Measurements from ENCODE around the gene KCNQ2.

Gene KCNQ2

GRCh38 chr20:63371291-63371865 lies 101.1 kb downstream of the KCNQ2 start:
- Histone ChIP-seq H2AFZ (ENCODE audit: low read depth, low read length) (no peak overlapping the region), H3K79me2 (ENCODE audit: insufficient read depth, low read length) (no peaks in the 10 kb centered on the region), H3K27ac (ENCODE audit: low read length) (no peak overlapping the region), H3K4me3 (ENCODE audit: low read depth in 1 of 2, low read length in 2 of 2) (no peak overlapping the region), H3K27me3 (ENCODE audit: insufficient read depth, low read length, poor library complexity) (peaks cover 11% of the 10 kb centered on the region), H3K9me3 (ENCODE audit: insufficient read depth, low read length, severe bottlenecking) (no peaks in the 10 kb centered on the region), H3K36me3 (ENCODE audit: insufficient read depth, low read length) (no peaks in the 10 kb centered on the region), H3K9ac (ENCODE audit: low read depth, low read length) (no peak overlapping the region), H4K20me1 (ENCODE audit: insufficient read depth, low read length) (peaks cover 26% of the 10 kb centered on the region), H3K4me1 (ENCODE audit: insufficient read depth, low read length) (no peaks in the 10 kb centered on the region), H3K4me2 (ENCODE audit: insufficient read depth, low read length) (no peak overlapping the region)
- TF ChIP-seq EZH2 (IDR thresholded peaks at IDR 0.05; ENCODE audit: borderline replicate concordance, low read depth, low read length, severe bottlenecking): no peak
- no peak for TF ChIP-seq CTCF (IDR thresholded peaks at IDR 0.05; ENCODE audit: borderline replicate concordance, extremely low read depth, low read length, poor library complexity, severe bottlenecking)
- DNase-seq (no peak), ATAC-seq (ENCODE audit: insufficient read depth, low read depth) (no peak)

- Histone ChIP-seq H3K36me3 (ENCODE audit: insufficient read depth, low read length) (no peaks in the 10 kb centered on the region), H3K9me3 (ENCODE audit: insufficient read depth, low read length, severe bottlenecking) (no peaks in the 10 kb centered on the region), H3K27ac (ENCODE audit: low read length) (no peak overlapping the region), H4K20me1 (ENCODE audit: insufficient read depth, low read length) (peaks cover 26% of the 10 kb centered on the region), H3K4me1 (ENCODE audit: insufficient read depth, low read length) (no peaks in the 10 kb centered on the region), H3K4me2 (ENCODE audit: insufficient read depth, low read length) (no peak overlapping the region), H3K27me3 (ENCODE audit: insufficient read depth, low read length, poor library complexity) (peaks cover 11% of the 10 kb centered on the region), H3K9ac (ENCODE audit: low read depth, low read length) (no peak overlapping the region), H3K4me3 (ENCODE audit: low read depth in 1 of 2, low read length in 2 of 2) (no peak overlapping the region), H2AFZ (ENCODE audit: low read depth, low read length) (no peak overlapping the region), H3K79me2 (ENCODE audit: insufficient read depth, low read length) (no peaks in the 10 kb centered on the region)
- DNase-seq (no peak), ATAC-seq (ENCODE audit: insufficient read depth, low read depth) (no peak)
- no peak for TF ChIP-seq CTCF (IDR thresholded peaks at IDR 0.05; ENCODE audit: borderline replicate concordance, extremely low read depth, low read length, poor library complexity, severe bottlenecking)
- no peak for TF ChIP-seq EZH2 (IDR thresholded peaks at IDR 0.05; ENCODE audit: borderline replicate concordance, low read depth, low read length, severe bottlenecking)
Observed at GRCh38 chr20:63370618-63371187, 101.8 kb downstream of the KCNQ2 start.

DNA sequence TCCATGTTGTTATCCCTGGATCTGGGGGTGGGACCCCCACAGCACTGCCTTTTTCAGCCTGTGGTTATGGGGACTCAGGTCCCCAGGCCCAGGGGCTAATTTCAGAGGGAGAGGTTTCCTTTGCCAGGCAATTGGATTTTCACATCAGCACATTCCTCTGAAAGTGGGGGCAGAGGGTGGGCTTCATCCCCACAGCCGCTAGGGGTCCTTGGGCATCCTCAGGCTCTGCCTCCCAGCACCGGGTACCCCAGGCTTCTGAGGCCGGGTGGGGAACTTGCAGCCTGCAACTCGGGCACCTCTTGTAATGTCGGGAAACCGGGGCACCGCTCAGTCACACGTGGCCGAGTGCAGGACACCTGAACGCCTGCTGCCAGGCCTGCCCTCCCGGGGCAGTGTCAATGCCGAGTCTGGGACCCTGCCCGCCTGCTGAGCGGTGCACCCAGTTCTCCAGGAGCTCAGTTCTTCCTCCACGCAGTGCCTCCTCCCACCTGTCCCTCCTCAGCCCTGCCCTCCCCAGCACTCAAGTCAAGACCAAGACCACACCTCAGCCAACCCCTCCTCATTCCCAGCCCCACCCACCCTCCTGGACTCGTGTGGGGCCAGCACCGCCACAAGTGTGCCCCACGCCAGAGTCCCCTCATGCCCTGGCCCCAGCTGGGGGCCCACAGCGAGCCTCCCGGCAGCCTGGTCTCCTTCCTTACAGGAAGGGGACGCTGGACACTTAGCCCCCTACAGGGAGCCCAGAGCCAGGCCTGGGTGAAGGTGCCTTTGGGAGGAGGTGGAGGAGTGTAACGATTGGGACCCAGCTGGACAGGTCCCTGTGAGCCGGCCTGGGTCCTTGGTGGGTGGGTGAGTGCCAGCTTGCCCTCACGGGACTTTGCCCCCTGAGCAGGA lies 102.5 kb downstream of the KCNQ2 start:
- no peaks in the 10 kb centered on the region for H3K79me2 ChIP-seq (ENCODE audit: insufficient read depth, low read length)

More for the DNA sequence above, 102.5 kb downstream of the KCNQ2 start:
- Histone ChIP-seq H4K20me1 (ENCODE audit: insufficient read depth, low read length) (peaks cover 24% of the 10 kb centered on the region), H3K36me3 (ENCODE audit: insufficient read depth, low read length) (no peaks in the 10 kb centered on the region), H3K9ac (ENCODE audit: low read depth, low read length) (no peak overlapping the region), H3K4me3 (ENCODE audit: low read depth in 1 of 2, low read length in 2 of 2) (no peak overlapping the region), H3K27me3 (ENCODE audit: insufficient read depth, low read length, poor library complexity) (peaks cover 11% of the 10 kb centered on the region), H2AFZ (ENCODE audit: low read depth, low read length) (no peak overlapping the region), H3K4me2 (ENCODE audit: insufficient read depth, low read length) (no peak overlapping the region), H3K9me3 (ENCODE audit: insufficient read depth, low read length, severe bottlenecking) (no peaks in the 10 kb centered on the region), H3K27ac (ENCODE audit: low read length) (no peak overlapping the region), H3K4me1 (ENCODE audit: insufficient read depth, low read length) (no peaks in the 10 kb centered on the region)
- TF ChIP-seq CTCF (IDR thresholded peaks at IDR 0.05; ENCODE audit: borderline replicate concordance, extremely low read depth, low read length, poor library complexity, severe bottlenecking) (no peak), EZH2 (IDR thresholded peaks at IDR 0.05; ENCODE audit: borderline replicate concordance, low read depth, low read length, severe bottlenecking) (no peak)
- DNase-seq (no peak), ATAC-seq (ENCODE audit: insufficient read depth, low read depth) (peak; percentile 9; the same call in 1 of the 3 replicates)

Measured in DND-41 (cell line).